Ovary (tissue), 9 donors: Measurements from ENCODE around the gene ARHGEF4. TPM values are rescaled to one million over a fixed set of nuclear protein-coding genes. Genes with fewer than 3 reads are reported as not detected.

Experiments
- DNase-seq, 5 donors: peaks; one replicate each; pipeline ENCODE4 v3.0.0-alpha.2; 2019 to 2020
- H3K27ac ChIP-seq, 2 donors: fragments of 200-600 bp; one replicate each; pipeline versions ENCODE4 v1.5.1 to v1.8.0; 2019 to 2022
- H3K27me3 ChIP-seq: fragments of 200-600 bp; one replicate; pipeline ENCODE4 v1.8.0; 2022
- H3K36me3 ChIP-seq: fragments of 200-600 bp; sonication (generic); one replicate; pipeline ENCODE4 v1.5.1; 2019
- H3K4me1 ChIP-seq: one replicate; pipeline ENCODE4 v1.8.1; 2013; ENCODE audit warnings: mild to moderate bottlenecking, moderate library complexity; ENCODE audit not compliant: insufficient read depth
- H3K4me3 ChIP-seq: fragments of 200-600 bp; sonication (generic); one replicate; pipeline ENCODE4 v1.5.1; 2017
- H3K9me3 ChIP-seq, 2 donors: fragments of 200-600 bp in 1 of 2; sonication (generic) in 1 of 2; one replicate each; pipeline versions ENCODE4 v1.5.1 to v1.8.1; 2013 to 2019; ENCODE audit warnings: mild to moderate bottlenecking in 1 of 2, moderate library complexity in 1 of 2
- EP300 ChIP-seq: sonication (generic); formaldehyde crosslinking; IDR thresholded peaks from one replicate; pipeline ENCODE4 v1.6.1; 2017; ENCODE audit warnings: antibody characterized with exemption
- POLR2A ChIP-seq: fragments of 450-650 bp; IDR thresholded peaks from one replicate; pipeline ENCODE4 v1.6.1; 2017; ENCODE audit warnings: antibody characterized with exemption, mild to moderate bottlenecking, moderate library complexity
- WGBS, 3 donors: extraction: QIAGEN DNeasy Blood & Tissue Kit in 1 of 3; methylation state at CpG; one replicate each; pipeline versions ENCODE4 v1.1.5 to v1.1.7; 2013 to 2017; 5-methylcytosine and 5-hydroxymethylcytosine counted together
- intact Hi-C, 4 donors: fragments of 100-400 bp; cut with DNase I; formaldehyde crosslinking; loops; one replicate each; pipeline versions ENCODE4 v1.11.0 to v1.15.1; 2022 to 2023
- polyA plus RNA-seq, 2 donors: library from polyadenylated mRNA; stranded (reverse); fragments of 200-250 nt in 1 of 2; fragments of 350-450 nt in 1 of 2; fragmentation: Illumina TruSeq in 1 of 2; extraction: RNeasy Lipid Tissue Mini Kit (QIAGEN cat#74804) in 1 of 2; gene quantifications; one replicate each; pipeline ENCODE4 v1.2.3, GENCODE V29; 2013 to 2014
- total RNA-seq, 7 donors: library from RNA; depleted of rRNA in 2 of 7; stranded (reverse); fragments of >200 nt in 2 of 7; fragmentation: NEBNext Ultra II Directional in 3 of 7; extraction: Animal tissue kit (Norgen Biotek cat#: 25700) in 3 of 7; gene quantifications; one replicate each; pipeline versions ENCODE4 v1.1.0 to v1.2.4, GENCODE V29; 2016 to 2023
- TF ChIP-seq, protein P1 (sequence below), 3 donors: fragments of 450-650 bp in 2 of 3; fragments of 200-600 bp in 1 of 3; IDR thresholded peaks; one replicate each; pipeline versions ENCODE4 v1.5.1 to v1.8.0; 2016 to 2022; ENCODE audit warnings: antibody characterized with exemption in 3 of 3, mild to moderate bottlenecking in 1 of 3
- donor health status: DM: no; HTN: no; CAD: no; lungs with moderate emphysema.
- donor health status: DM: no; HTN: no; CAD: no.
- donor health status: Bipolar disorder and iron deficiency.
- donor health status: DM: yes; HTN: yes; CAD: no.
- donor health status: DM: no; HTN: no; CAD: no.
- donor health status: DM: yes; HTN: yes; CAD: no.

ARHGEF4 gene
- total and polyA plus RNA-seq, 9 donors, result 8.6 to 27.4 (median 18.0) TPM

DNA sequence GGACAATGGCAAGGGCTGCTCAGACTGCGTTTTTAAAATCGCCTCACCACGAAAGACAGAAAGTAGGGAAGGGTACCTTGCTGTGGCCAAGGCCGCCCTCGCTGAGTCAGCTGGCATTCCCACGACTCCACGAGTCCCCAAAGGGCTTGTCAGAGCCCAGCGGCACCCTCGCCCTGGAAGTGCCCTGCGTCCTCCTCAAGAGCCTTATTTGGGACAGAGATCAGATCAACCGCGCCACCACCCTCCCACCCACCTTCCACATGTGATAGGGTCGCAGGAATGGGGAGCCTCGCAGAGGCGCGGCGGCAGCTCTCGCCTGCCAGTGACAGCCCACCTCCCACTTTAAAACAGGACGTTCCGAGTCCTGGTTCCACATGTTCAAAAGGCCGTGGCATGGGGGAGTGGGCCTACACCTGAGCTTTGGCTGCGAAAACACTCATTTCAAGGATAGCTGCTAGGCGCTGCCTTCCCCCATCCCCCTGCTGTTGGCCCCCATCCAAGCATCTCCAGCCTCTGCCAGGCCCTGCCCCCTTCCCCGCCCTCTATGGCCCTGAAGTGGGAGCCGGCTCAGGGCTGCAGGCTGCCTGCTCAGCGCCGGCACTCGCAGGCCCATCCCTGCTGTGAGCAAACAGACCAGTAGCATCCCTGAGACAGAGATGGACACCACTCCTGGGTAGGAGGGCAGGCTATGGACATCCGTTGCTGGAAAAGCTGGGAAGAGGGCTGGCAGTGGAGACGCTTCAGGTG is 38.1 kb upstream of the ARHGEF4 start:
- Histone ChIP-seq H3K27me3 (no peaks in the 10 kb centered on the region), H3K27ac (peak overlapping the region in 1 of 2 donors; percentile 87), H3K4me3 (peak overlapping the region; percentile 72), H3K4me1 (peaks cover 3% of the 10 kb centered on the region), H3K9me3 (no peaks in the 10 kb centered on the region), H3K36me3 (no peaks in the 10 kb centered on the region)
- TF ChIP-seq, protein P1, sequence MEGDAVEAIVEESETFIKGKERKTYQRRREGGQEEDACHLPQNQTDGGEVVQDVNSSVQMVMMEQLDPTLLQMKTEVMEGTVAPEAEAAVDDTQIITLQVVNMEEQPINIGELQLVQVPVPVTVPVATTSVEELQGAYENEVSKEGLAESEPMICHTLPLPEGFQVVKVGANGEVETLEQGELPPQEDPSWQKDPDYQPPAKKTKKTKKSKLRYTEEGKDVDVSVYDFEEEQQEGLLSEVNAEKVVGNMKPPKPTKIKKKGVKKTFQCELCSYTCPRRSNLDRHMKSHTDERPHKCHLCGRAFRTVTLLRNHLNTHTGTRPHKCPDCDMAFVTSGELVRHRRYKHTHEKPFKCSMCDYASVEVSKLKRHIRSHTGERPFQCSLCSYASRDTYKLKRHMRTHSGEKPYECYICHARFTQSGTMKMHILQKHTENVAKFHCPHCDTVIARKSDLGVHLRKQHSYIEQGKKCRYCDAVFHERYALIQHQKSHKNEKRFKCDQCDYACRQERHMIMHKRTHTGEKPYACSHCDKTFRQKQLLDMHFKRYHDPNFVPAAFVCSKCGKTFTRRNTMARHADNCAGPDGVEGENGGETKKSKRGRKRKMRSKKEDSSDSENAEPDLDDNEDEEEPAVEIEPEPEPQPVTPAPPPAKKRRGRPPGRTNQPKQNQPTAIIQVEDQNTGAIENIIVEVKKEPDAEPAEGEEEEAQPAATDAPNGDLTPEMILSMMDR (IDR thresholded peaks at IDR 0.05), result no peak
- no peak for TF ChIP-seq POLR2A
- TF ChIP-seq EP300, result no peak
- 15 to 23% (median 20%) methylated on average over 30 of the region's 30 CpGs for WGBS, 3 donors
- intact Hi-C loops, result loop anchor here in 2 of 4 donors (2.0 to 5.0 kb wide), 2 partner anchors 74 kb away; no protein-coding TSS in a partner anchor
- DNase-seq, result peak; percentile 31 to 73 (median 65)

DNA sequence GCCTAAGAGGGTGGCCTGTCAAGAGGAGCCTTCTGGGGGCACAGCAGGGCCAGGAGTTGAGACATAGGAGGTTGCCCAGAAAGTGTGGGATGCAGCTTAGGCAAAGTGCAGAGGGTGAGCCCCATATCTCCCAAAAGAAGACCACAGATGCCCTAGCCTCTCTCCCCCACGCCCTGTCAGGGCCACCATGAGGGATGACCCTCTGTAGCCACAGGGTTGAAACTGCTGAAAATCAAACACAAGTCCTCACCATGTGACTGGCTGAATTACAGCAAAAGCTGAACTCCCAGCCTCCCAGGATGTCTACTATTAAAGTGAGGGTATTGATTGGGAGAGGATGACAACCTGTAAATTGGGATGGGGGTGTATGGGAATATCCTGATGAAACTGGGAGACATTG is 37.4 kb upstream of the ARHGEF4 start:
- Histone ChIP-seq H3K4me3 (no peak overlapping the region), H3K36me3 (no peaks in the 10 kb centered on the region), H3K4me1 (peaks cover 3% of the 10 kb centered on the region), H3K9me3 (no peaks in the 10 kb centered on the region), H3K27ac (no peak overlapping the region), H3K27me3 (no peaks in the 10 kb centered on the region)
- TF ChIP-seq EP300 (no peak), POLR2A (no peak)
- TF ChIP-seq, protein P1 (IDR thresholded peaks at IDR 0.05), result no peak
- intact Hi-C loops, result loop anchor here in 2 of 4 donors (2.0 to 5.0 kb wide), 2 partner anchors 73 to 74 kb away; no protein-coding TSS in a partner anchor
- no peak for DNase-seq
- WGBS, 3 donors, result 92 to 100% (median 100%) methylated on average over 1 of the region's 1 CpG

DNA sequence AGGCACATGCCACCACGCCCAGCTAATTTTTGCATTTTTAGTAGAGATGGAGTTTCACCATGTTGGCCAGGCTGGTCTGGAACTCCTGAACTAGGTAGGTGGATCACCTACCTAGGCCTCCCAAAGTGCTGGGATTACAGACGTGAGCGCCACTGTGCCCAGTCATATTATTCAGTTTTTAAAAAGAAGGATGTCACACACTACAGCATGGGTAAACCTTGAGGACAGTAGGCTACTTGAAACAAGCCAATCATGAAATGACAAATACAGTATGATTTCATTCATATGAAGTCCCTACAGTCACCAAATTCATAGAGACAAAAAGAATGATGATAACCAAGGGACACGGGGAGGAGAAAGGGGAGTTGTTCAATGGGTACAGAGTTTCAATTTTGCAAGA is 31.1 kb upstream of the ARHGEF4 start:
- no peak for DNase-seq
- H3K4me3 ChIP-seq, result no peak overlapping the region
- H3K27ac ChIP-seq, result no peak overlapping the region
- intact Hi-C loops, result no loop called here
- no peaks in the 10 kb centered on the region for H3K9me3 ChIP-seq
- TF ChIP-seq, protein P1 (IDR thresholded peaks at IDR 0.05), result no peak
- TF ChIP-seq POLR2A, result no peak
- no peak for TF ChIP-seq EP300
- H3K36me3 ChIP-seq, result no peaks in the 10 kb centered on the region
- WGBS, 3 donors, result 65 to 78% (median 69%) methylated on average over 4 of the region's 4 CpGs
- H3K4me1 ChIP-seq, result no peaks in the 10 kb centered on the region
- no peaks in the 10 kb centered on the region for H3K27me3 ChIP-seq

DNA sequence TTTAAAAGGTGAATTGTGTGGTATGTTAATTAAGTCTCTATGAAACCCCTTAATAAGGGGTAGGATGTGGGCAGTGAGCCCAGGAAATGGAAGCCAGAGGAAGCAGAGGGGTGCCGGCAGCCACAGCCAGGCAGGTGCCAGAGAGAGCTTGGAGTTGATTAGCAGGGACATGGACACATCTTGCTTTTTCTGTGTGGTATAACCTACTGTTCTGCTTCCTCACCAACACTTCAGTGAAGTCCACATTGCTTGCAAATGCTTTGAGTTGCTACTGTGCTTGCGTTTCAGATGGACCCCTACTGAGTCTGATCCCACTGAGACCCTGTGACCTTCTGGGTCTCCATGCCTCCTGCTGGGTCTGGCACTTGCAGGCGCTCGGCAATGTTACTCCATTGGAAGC is 30.3 kb upstream of the ARHGEF4 start:
- Histone ChIP-seq H3K9me3 (no peaks in the 10 kb centered on the region), H3K27me3 (no peaks in the 10 kb centered on the region), H3K4me3 (no peak overlapping the region), H3K27ac (no peak overlapping the region), H3K36me3 (no peaks in the 10 kb centered on the region), H3K4me1 (no peaks in the 10 kb centered on the region)
- 64 to 78% (median 67%) methylated on average over 4 of the region's 4 CpGs for WGBS, 3 donors
- no peak for TF ChIP-seq POLR2A
- TF ChIP-seq, protein P1 (IDR thresholded peaks at IDR 0.05), result no peak
- no peak for DNase-seq
- intact Hi-C loops, result no loop called here
